Stomach (tissue), 4 donors: ENCODE measurements around the gene PRKCB.

Experiments
- EP300 ChIP-seq: sonication (generic); formaldehyde crosslinking; IDR thresholded peaks from one replicate; pipeline ENCODE4 v1.6.1; 2017; ENCODE audit warnings: antibody characterized with exemption
- POLR2AphosphoS5 ChIP-seq, 3 donors: sonication (generic); formaldehyde crosslinking; IDR thresholded peaks; one replicate each; pipeline ENCODE4 v1.6.1; 2016; ENCODE audit warnings: antibody characterized with exemption in 3 of 3
- TF ChIP-seq, protein P1 (sequence below), 7 experiments: fragments of 450-650 bp in 4 of 7; fragments of 200-600 bp in 3 of 7; sonication (generic) in 3 of 7; IDR thresholded peaks; one replicate each; pipeline ENCODE4 v1.5.1; 2016 to 2019; ENCODE audit warnings: antibody characterized with exemption in 7 of 7, control low read depth in 2 of 7, mild to moderate bottlenecking in 1 of 7

DNA sequence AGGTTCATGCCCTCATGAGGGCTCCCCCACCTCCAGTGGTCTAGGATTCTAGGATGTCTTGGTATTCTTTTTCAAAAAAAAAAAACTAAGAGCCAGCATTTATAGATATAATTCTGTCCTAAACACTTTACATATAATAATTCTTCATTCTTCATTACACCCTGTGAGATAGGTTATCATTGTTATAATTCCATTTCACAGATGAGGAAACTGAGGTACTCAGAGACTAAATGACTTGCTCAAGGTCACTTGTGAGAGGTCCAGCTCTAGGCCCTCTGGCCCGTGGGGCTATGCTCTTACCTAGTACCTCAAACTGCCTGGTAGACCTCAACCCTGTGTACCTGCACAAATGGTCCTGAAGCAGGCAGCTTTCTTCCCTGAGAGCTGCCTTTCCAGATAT, 172.2 kb downstream of the PRKCB start:
- TF ChIP-seq POLR2AphosphoS5 (IDR thresholded peaks at IDR 0.05) (no peak), EP300 (no peak)
- TF ChIP-seq, protein P1, sequence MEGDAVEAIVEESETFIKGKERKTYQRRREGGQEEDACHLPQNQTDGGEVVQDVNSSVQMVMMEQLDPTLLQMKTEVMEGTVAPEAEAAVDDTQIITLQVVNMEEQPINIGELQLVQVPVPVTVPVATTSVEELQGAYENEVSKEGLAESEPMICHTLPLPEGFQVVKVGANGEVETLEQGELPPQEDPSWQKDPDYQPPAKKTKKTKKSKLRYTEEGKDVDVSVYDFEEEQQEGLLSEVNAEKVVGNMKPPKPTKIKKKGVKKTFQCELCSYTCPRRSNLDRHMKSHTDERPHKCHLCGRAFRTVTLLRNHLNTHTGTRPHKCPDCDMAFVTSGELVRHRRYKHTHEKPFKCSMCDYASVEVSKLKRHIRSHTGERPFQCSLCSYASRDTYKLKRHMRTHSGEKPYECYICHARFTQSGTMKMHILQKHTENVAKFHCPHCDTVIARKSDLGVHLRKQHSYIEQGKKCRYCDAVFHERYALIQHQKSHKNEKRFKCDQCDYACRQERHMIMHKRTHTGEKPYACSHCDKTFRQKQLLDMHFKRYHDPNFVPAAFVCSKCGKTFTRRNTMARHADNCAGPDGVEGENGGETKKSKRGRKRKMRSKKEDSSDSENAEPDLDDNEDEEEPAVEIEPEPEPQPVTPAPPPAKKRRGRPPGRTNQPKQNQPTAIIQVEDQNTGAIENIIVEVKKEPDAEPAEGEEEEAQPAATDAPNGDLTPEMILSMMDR (IDR thresholded peaks at IDR 0.05) = no peak
